Uterus (tissue), 2 donors: ENCODE data around the gene SYNE1.
"Not testable (repeated sequence)": the region's sequence is repeated elsewhere in the genome, so short reads cannot be mapped to it uniquely, and the experiment has no call there.

Source experiments
- CTCF ChIP-seq, 4 experiments: fragments of 200-600 bp in 2 of 4; fragments of 450-650 bp in 2 of 4; sonication (generic) in 2 of 4; IDR thresholded peaks; one replicate each; pipeline ENCODE4 v1.5.1; 2016 to 2019; ENCODE audit warnings: antibody characterized with exemption in 4 of 4, mild to moderate bottlenecking in 2 of 4, moderate library complexity in 1 of 4
- POLR2A ChIP-seq, 2 donors: fragments of 450-650 bp; IDR thresholded peaks; one replicate each; pipeline ENCODE4 v1.6.1; 2016; ENCODE audit warnings: antibody characterized with exemption in 2 of 2, mild to moderate bottlenecking in 1 of 2, moderate library complexity in 1 of 2

- TF ChIP-seq CTCF, POLR2A (IDR thresholded peaks at IDR 0.05): not testable (repeated sequence)
These were observed 309.0 kb downstream of the SYNE1 start for GRCh38 chr6:152328200-152328599.
